Vagina (tissue), 2 donors: Measurements from ENCODE around the gene FGF1.

ENCODE experiments used
- CTCF ChIP-seq, 3 experiments: fragments of 450-650 bp in 2 of 3; fragments of 200-600 bp in 1 of 3; sonication (generic) in 1 of 3; IDR thresholded peaks; one replicate each; pipeline ENCODE4 v1.5.1; 2017 to 2019; ENCODE audit warnings: antibody characterized with exemption in 3 of 3, mild to moderate bottlenecking in 2 of 3, moderate library complexity in 2 of 3
- POLR2AphosphoS5 ChIP-seq, 2 donors: sonication (generic); formaldehyde crosslinking; IDR thresholded peaks; one replicate each; pipeline ENCODE4 v1.9.0; 2017; ENCODE audit warnings: antibody characterized with exemption in 2 of 2, mild to moderate bottlenecking in 2 of 2, low read depth in 1 of 2; ENCODE audit not compliant: insufficient read depth in 1 of 2

GRCh38 chr5:142685418-142686209, at the start of gene FGF1:
- TF ChIP-seq POLR2AphosphoS5 (IDR thresholded peaks at IDR 0.05; ENCODE audit: insufficient read depth in 1 of 2, low read depth in 1 of 2) (no peak), CTCF (IDR thresholded peaks at IDR 0.05) (no peak)
